22Rv1 (cell line): Measurements from ENCODE around the gene F11.

Experiments used
- CTCF ChIP-seq: fragments of 450-650 bp; IDR thresholded peaks from 2 replicates; pipeline ENCODE4 v1.5.1; 2017; ENCODE audit warnings: mild to moderate bottlenecking
- ZFX ChIP-seq: fragments of 450-650 bp; IDR thresholded peaks from 2 replicates; pipeline ENCODE4 v1.6.1; 2017; ENCODE audit warnings: antibody characterized with exemption, borderline replicate concordance

- TF ChIP-seq CTCF = no peak
- no peak for TF ChIP-seq ZFX
Observed at GRCh38 chr4:186266729-186267456, 904 bp downstream of the F11 start.
